C4-2B (cell line): ENCODE measurements around the gene KRT73.

ENCODE experiments used
- H3K27ac ChIP-seq: fragments of 450-650 bp; 2 replicates; pipeline ENCODE4 v1.5.1; 2017
- ZFX ChIP-seq: fragments of 450-650 bp; IDR thresholded peaks from 2 replicates; pipeline ENCODE4 v1.6.1; 2017
- TF ChIP-seq, protein P1 (sequence below): fragments of 450-650 bp; conservative IDR thresholded peaks from 2 replicates; pipeline ENCODE4 v1.5.1; 2017; ENCODE audit warnings: mild to moderate bottlenecking

Gene KRT73

DNA sequence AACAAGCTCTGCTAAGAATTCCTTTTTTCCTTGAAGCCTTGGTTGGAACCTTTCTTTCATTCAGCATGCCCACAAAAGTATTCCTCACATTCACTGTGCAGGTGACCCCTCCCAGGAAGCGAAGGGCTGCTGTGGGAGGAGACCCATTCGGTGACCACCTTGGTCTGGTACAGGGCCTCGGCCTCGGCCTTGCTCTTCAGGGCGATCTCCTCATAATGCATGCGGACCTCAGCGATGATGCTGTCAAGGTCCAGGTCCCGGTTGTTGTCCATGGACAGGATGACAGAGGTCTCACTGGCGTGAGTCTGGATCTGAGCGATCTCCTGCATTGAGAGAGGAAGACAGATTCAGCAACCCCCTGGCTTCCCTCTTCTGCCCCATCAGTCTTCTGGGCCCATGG is 47.8 kb downstream of the KRT73 start:
- no peak for TF ChIP-seq ZFX
- TF ChIP-seq, protein P1, sequence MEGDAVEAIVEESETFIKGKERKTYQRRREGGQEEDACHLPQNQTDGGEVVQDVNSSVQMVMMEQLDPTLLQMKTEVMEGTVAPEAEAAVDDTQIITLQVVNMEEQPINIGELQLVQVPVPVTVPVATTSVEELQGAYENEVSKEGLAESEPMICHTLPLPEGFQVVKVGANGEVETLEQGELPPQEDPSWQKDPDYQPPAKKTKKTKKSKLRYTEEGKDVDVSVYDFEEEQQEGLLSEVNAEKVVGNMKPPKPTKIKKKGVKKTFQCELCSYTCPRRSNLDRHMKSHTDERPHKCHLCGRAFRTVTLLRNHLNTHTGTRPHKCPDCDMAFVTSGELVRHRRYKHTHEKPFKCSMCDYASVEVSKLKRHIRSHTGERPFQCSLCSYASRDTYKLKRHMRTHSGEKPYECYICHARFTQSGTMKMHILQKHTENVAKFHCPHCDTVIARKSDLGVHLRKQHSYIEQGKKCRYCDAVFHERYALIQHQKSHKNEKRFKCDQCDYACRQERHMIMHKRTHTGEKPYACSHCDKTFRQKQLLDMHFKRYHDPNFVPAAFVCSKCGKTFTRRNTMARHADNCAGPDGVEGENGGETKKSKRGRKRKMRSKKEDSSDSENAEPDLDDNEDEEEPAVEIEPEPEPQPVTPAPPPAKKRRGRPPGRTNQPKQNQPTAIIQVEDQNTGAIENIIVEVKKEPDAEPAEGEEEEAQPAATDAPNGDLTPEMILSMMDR = no peak
- H3K27ac ChIP-seq = no peak overlapping the region

DNA sequence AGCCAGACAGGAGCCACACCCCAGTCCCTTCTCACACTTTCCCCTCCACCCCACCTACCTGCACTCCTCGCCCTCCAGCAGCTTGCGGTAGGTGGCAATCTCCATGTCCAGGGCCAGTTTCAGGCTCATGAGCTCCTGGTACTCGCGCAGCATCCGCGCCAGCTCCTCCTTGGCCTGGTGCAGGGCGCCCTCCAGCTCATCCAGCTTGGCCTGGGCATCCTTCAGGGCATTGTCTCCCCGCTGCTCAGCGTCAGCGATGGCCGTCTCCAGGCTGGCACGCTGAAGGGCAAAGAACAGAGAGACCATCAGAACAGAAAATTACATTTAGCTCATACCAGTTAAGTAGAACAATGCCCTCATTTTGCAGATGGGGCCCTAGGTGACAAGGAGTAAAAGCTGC is 50.2 kb downstream of the KRT73 start:
- no peak for TF ChIP-seq ZFX
- TF ChIP-seq, protein P1 = no peak
- H3K27ac ChIP-seq = no peak overlapping the region

DNA sequence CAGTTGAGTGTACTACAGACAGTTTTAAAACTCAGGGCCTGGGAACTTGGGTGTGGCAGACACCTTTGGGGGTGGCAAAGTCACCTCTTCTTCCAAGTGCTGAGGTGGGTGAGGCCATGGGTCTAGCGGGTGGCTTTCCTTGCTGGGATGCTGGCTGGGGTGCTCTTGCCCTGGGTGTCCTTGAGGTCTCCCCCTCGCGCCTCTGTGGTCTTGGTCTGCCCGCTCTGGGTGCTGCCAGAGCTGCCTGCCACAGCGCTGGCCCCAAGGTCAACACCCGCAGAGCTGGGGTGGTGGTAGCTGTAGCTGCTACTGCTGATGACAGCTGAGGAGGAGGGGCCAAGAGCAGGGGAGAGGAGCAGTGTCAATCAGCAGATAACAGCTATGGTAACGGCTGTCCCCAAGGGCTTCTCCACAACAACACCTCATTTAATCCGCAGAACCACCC is 51.5 kb downstream of the KRT73 start:
- H3K27ac ChIP-seq = no peak overlapping the region
- no peak for TF ChIP-seq ZFX
- TF ChIP-seq, protein P1 = no peak

DNA sequence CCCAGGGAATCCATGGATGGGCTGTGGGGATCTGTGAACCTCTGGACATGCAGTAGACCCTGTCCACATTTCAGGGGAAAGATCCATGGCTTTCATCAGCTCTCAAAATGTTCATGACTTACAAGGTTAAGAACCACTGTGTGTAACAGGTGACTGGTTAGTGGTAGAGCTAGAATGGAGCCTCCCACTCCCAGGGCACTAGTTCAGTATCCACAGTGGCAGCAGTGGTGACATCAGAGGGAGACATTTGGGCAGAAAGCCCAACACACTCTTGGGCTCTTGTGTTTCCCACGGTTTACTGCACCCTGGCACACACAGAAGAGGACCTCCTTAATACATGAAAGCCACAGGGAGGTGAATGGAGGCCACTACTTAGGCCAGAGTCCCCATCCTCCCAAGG is 53.8 kb downstream of the KRT73 start:
- no peak overlapping the region for H3K27ac ChIP-seq
- TF ChIP-seq, protein P1 = no peak
- no peak for TF ChIP-seq ZFX

DNA sequence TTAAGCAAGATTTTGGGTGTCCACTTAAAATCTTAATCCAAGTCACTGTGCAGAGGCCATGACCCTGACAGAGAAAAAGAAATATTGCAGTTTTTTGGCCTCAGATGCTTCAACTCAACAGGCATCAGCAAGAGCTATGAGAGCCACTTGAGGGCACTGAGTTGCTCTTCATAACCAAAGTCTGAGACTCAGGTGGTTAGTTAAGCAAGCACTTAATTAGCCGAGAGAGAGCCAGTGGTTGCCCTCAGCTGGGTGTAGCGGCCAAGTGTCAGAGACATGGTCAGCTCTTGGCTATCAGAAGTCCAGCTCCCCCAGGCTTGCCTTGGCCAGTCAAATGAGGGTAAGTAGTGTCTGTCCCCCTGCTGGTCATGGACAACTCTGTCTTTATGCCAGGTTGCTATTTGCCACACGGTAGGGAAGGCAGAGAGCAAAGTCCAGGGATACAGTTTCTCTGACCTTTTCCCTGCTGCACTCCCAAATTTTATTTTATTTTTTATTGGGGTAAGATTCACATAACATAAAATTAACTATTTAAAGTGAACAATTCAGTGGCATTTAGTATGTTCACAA is 56.4 kb downstream of the KRT73 start:
- H3K27ac ChIP-seq = no peak overlapping the region
- TF ChIP-seq, protein P1 = no peak; the same call in 1 of the 2 replicates
- TF ChIP-seq ZFX = no peak

DNA sequence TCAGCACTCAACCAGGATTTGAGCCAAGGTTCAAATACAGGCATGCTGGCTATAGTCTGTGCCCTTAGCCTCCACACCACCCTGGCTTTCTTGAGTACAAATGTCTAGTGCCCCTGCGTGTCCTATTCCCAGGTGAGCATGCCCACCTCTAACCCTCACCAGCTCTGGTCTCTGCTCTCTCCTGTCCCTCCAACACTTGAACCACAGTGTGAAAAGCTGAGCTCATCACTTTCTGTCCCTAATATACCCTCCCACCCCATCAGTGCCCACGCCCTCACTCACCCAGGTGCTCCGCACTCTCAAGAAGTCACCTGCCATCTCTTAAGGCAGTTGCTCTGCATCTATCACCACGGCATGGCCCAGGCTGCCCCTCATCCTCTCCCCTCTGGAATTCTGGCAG is 58.4 kb downstream of the KRT73 start:
- H3K27ac ChIP-seq = no peak overlapping the region
- TF ChIP-seq ZFX = no peak
- TF ChIP-seq, protein P1 = no peak

DNA sequence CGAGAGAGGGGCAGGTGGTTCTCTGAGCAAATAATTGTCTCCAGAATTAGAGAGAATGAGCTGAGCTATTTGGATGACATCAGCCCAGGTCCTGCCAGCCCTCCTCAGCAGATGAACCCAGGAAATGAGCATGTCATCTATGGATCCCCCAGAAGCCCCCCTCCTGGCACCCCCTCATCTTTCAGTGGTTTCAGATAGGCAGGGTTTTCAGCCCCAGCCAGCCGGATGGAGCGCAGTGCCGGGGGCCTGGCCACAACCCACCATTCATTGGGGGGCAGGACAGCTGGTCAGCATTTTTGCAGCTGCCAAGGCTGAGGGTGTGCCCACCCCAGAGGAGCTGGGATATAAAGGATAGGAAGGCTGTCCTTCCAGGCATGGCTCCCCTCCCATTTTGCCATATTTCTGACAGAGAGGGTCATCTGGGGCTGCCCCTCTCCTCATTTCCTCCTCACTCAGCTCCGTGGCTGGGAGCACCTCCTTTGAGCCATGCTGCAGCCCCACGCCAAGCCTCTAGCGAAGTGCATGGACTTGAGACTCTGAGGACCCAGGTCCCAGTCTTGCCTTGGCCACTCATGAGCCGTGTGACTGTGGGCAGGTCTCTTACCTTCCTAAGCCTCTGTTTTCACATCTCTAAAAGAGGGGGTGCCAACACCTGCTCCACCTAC is 59.4 kb downstream of the KRT73 start:
- H3K27ac ChIP-seq = no peak overlapping the region
- TF ChIP-seq, protein P1 = no peak
- no peak for TF ChIP-seq ZFX
